DOHH2 (cell line): ENCODE measurements around the gene HERC2.

Experiments
- CTCF ChIP-seq: fragments of 200-600 bp; sonication (generic); IDR thresholded peaks from one replicate; pipeline ENCODE4 v1.5.1; 2014; ENCODE audit warnings: antibody characterized with exemption, mild to moderate bottlenecking, low read depth, low read length; ENCODE audit not compliant: poor library complexity, severe bottlenecking
- EZH2phosphoT487 ChIP-seq: fragments of 200-600 bp; sonication (generic); IDR thresholded peaks from 2 replicates; pipeline ENCODE4 v1.6.1; 2017; ENCODE audit warnings: borderline replicate concordance, mild to moderate bottlenecking, antibody characterized with exemption, low read length, moderate library complexity, mixed read lengths

- TF ChIP-seq CTCF: no peak
- no peak for TF ChIP-seq EZH2phosphoT487
These were observed 216.7 kb downstream of the HERC2 start for GRCh38 chr15:28105224-28105791.
